ENCODE data around the gene PNPLA2. TPM values are rescaled to one million over a fixed set of nuclear protein-coding genes. Genes with fewer than 3 reads are reported as not detected.

PNPLA2 gene
- total and polyA plus RNA-seq, 2 donors (not counting 1 experiment from before 2014, with no cell fraction given), result 16.2 to 33.9 TPM

GRCh38 chr11:792535-792821 is 26.2 kb upstream of the PNPLA2 start:
- Histone ChIP-seq H3K27ac (ENCODE audit: insufficient read depth, low read length) (no peak overlapping the region), H3K9ac (ENCODE audit: insufficient read depth, low read length) (no peak overlapping the region), H3K4me2 (ENCODE audit: extremely low read depth, insufficient read depth, low read length) (no peak overlapping the region), H3K4me3 (replicated peaks in 1 of 4; ENCODE audit: control extremely low read depth in 1 of 4, insufficient read depth in 1 of 4, low read depth in 3 of 4, low read length in 4 of 4) (no peak overlapping the region), H2AFZ (ENCODE audit: low read length) (no peak overlapping the region), H3K27me3 (ENCODE audit: control insufficient read depth, insufficient read depth, low read length) (no peaks in the 10 kb centered on the region), H3K9me3 (ENCODE audit: control insufficient read depth, insufficient read depth, low read depth, low read length) (no peaks in the 10 kb centered on the region), H3K4me1 (ENCODE audit: control insufficient read depth, extremely low read depth, insufficient read depth, low read length) (peaks cover 7% of the 10 kb centered on the region), H4K20me1 (ENCODE audit: control insufficient read depth, extremely low read depth, insufficient read depth, low read length) (no peaks in the 10 kb centered on the region), H3K79me2 (ENCODE audit: control insufficient read depth, insufficient read depth, low read length) (peaks cover 17% of the 10 kb centered on the region), H3K36me3 (ENCODE audit: control insufficient read depth, insufficient read depth, low read length) (peaks cover 13% of the 10 kb centered on the region)
- TF ChIP-seq CTCF (conservative IDR thresholded peaks at IDR 0.05 in 1 of 2, IDR thresholded peaks at IDR 0.05 in 1 of 2; ENCODE audit: low read depth in 1 of 2, low read length in 2 of 2), result no peak
- no peak for TF ChIP-seq EZH2 (IDR thresholded peaks at IDR 0.05; ENCODE audit: low read length, missing control alignments)
- no peak for DNase-seq (ENCODE audit: low read depth in 2 of 2)

GRCh38 chr11:792873-793272 is 25.8 kb upstream of the PNPLA2 start:
- no peak for DNase-seq (ENCODE audit: low read depth in 2 of 2)
- peaks cover 13% of the 10 kb centered on the region for H3K36me3 ChIP-seq (ENCODE audit: control insufficient read depth, insufficient read depth, low read length)
- peaks cover 7% of the 10 kb centered on the region for H3K4me1 ChIP-seq (ENCODE audit: control insufficient read depth, extremely low read depth, insufficient read depth, low read length)
- H3K9ac ChIP-seq (ENCODE audit: insufficient read depth, low read length), result no peak overlapping the region
- no peak overlapping the region for H2AFZ ChIP-seq (ENCODE audit: low read length)
- no peak overlapping the region for H3K27ac ChIP-seq (ENCODE audit: insufficient read depth, low read length)
- H3K4me2 ChIP-seq (ENCODE audit: extremely low read depth, insufficient read depth, low read length), result no peak overlapping the region
- no peak overlapping the region for H3K4me3 ChIP-seq (replicated peaks in 1 of 4; ENCODE audit: control extremely low read depth in 1 of 4, insufficient read depth in 1 of 4, low read depth in 3 of 4, low read length in 4 of 4)
- no peak for TF ChIP-seq CTCF (conservative IDR thresholded peaks at IDR 0.05 in 1 of 2, IDR thresholded peaks at IDR 0.05 in 1 of 2; ENCODE audit: low read depth in 1 of 2, low read length in 2 of 2)
- TF ChIP-seq EZH2 (IDR thresholded peaks at IDR 0.05; ENCODE audit: low read length, missing control alignments), result no peak
- H3K27me3 ChIP-seq (ENCODE audit: control insufficient read depth, insufficient read depth, low read length), result no peaks in the 10 kb centered on the region
- no peaks in the 10 kb centered on the region for H4K20me1 ChIP-seq (ENCODE audit: control insufficient read depth, extremely low read depth, insufficient read depth, low read length)
- H3K9me3 ChIP-seq (ENCODE audit: control insufficient read depth, insufficient read depth, low read depth, low read length), result no peaks in the 10 kb centered on the region
- H3K79me2 ChIP-seq (ENCODE audit: control insufficient read depth, insufficient read depth, low read length), result peaks cover 17% of the 10 kb centered on the region

GRCh38 chr11:793556-793955 is 25.2 kb upstream of the PNPLA2 start:
- Histone ChIP-seq H2AFZ (ENCODE audit: low read length) (no peak overlapping the region), H3K4me1 (ENCODE audit: control insufficient read depth, extremely low read depth, insufficient read depth, low read length) (peaks cover 7% of the 10 kb centered on the region)
- DNase-seq (ENCODE audit: low read depth in 2 of 2), result no peak

More at GRCh38 chr11:793556-793955, 25.2 kb upstream of the PNPLA2 start:
- Histone ChIP-seq H3K9ac (ENCODE audit: insufficient read depth, low read length) (no peak overlapping the region), H3K4me3 (replicated peaks in 1 of 4; ENCODE audit: control extremely low read depth in 1 of 4, insufficient read depth in 1 of 4, low read depth in 3 of 4, low read length in 4 of 4) (no peak overlapping the region), H3K4me2 (ENCODE audit: extremely low read depth, insufficient read depth, low read length) (no peak overlapping the region), H4K20me1 (ENCODE audit: control insufficient read depth, extremely low read depth, insufficient read depth, low read length) (no peaks in the 10 kb centered on the region), H3K27ac (ENCODE audit: insufficient read depth, low read length) (no peak overlapping the region), H3K9me3 (ENCODE audit: control insufficient read depth, insufficient read depth, low read depth, low read length) (no peaks in the 10 kb centered on the region), H3K79me2 (ENCODE audit: control insufficient read depth, insufficient read depth, low read length) (peaks cover 17% of the 10 kb centered on the region), H3K27me3 (ENCODE audit: control insufficient read depth, insufficient read depth, low read length) (no peaks in the 10 kb centered on the region), H3K36me3 (ENCODE audit: control insufficient read depth, insufficient read depth, low read length) (peaks cover 13% of the 10 kb centered on the region)
- TF ChIP-seq EZH2 (IDR thresholded peaks at IDR 0.05; ENCODE audit: low read length, missing control alignments) (no peak), CTCF (conservative IDR thresholded peaks at IDR 0.05 in 1 of 2, IDR thresholded peaks at IDR 0.05 in 1 of 2; ENCODE audit: low read depth in 1 of 2, low read length in 2 of 2) (no peak)
